HepG2 (cell line): Measurements from ENCODE around the gene SEC14L2. TPM values are rescaled to one million over a fixed set of nuclear protein-coding genes. Genes with fewer than 3 reads are reported as not detected.
"Not testable (repeated sequence)": the region's sequence is repeated elsewhere in the genome, so short reads cannot be mapped to it uniquely, and the experiment has no call there.

Source experiments
- ATAC-seq: fragments of 200-7000 bp; cut with Tn5 transposase; 3 replicates; pipeline ENCODE4 v1.9.1; 2020; ENCODE audit warnings: mild to moderate bottlenecking, moderate library complexity
- BruUV-seq: library from RNA; stranded (reverse); fragments of 400-500 nt; replicated peaks from 2 replicates; lab custom pipeline; 2021; lab: Mats Ljungman, UMichigan
- CTCF ChIA-PET: fragments of 300-600 bp; formaldehyde crosslinking; extraction: SDS; loops from one replicate; lab custom pipeline; 2021; ENCODE audit warnings: low total read pairs, inconsistent platforms, low intra/inter-chr PET ratio; lab: Yijun Ruan, JAX
- POLR2A ChIA-PET: fragments of 350-600 bp; sonication (Branson Sonifier 250); formaldehyde crosslinking; loops from one replicate; lab custom pipeline; 2020; ENCODE audit warnings: antibody characterized with exemption, inconsistent platforms; lab: Yijun Ruan, JAX
- DNase-seq: peaks from one replicate; pipeline ENCODE4 v3.0.0-alpha.2; 2015; ENCODE audit warnings: low spot score
- FAIRE-seq: peaks from 3 replicates; lab custom pipeline; 2011; peaks lifted over from hg19 to GRCh38; lab: Jason Lieb, UNC
- H2AFZ ChIP-seq: one replicate; pipeline ENCODE4 v1.6.1; 2011; ENCODE audit warnings: low read length, inconsistent platforms
- H3K27ac ChIP-seq: fragments of 300-600 bp; 3 replicates; pipeline ENCODE4 v1.8.0; 2011; ENCODE audit warnings: mixed run types, mild to moderate bottlenecking, mixed read lengths, low read length, inconsistent platforms; ENCODE audit not compliant: insufficient read depth; ENCODE audit errors: extremely low read length
- H3K27me3 ChIP-seq, 2 experiments: fragments of 200-600 bp in 1 of 2; 2 replicates in 1 of 2; 3 replicates in 1 of 2; pipeline versions ENCODE4 v1.6.0 to v1.8.0; 2011; ENCODE audit warnings: low read length in 2 of 2, mild to moderate bottlenecking in 2 of 2, moderate library complexity in 2 of 2, inconsistent platforms in 1 of 2; ENCODE audit not compliant: insufficient read depth in 2 of 2, control insufficient read depth in 1 of 2
- H3K36me3 ChIP-seq, 2 experiments: fragments of 200-600 bp in 1 of 2; replicated peaks in 1 of 2; 2 replicates in 1 of 2; 3 replicates in 1 of 2; pipeline versions ENCODE4 v1.5.1 to v1.8.0; 2011; ENCODE audit warnings: low read length in 2 of 2, inconsistent platforms in 1 of 2; ENCODE audit not compliant: insufficient read depth in 2 of 2, control insufficient read depth in 1 of 2
- H3K4me1 ChIP-seq: 2 replicates; pipeline ENCODE4 v1.5.1; 2012; ENCODE audit warnings: low read length, inconsistent platforms; ENCODE audit not compliant: insufficient read depth
- H3K4me2 ChIP-seq: 2 replicates; pipeline ENCODE4 v1.6.0; 2011; ENCODE audit warnings: low read depth, low read length, inconsistent platforms
- H3K4me3 ChIP-seq, 3 experiments: fragments of 200-600 bp in 1 of 3; sonication (generic), shearing (Covaris generic) in 1 of 3; replicated peaks in 1 of 3; 2 replicates each; pipeline ENCODE4 v1.5.1; 2011 to 2016; ENCODE audit warnings: low read length in 3 of 3, inconsistent platforms in 2 of 3, low read depth in 2 of 3, mild to moderate bottlenecking in 2 of 3, control low read depth in 1 of 3, mixed read lengths in 1 of 3; ENCODE audit not compliant: insufficient read depth in 1 of 3
- H3K79me2 ChIP-seq: one replicate; pipeline ENCODE4 v1.6.1; 2011; ENCODE audit warnings: low read length, inconsistent platforms; ENCODE audit not compliant: insufficient read depth
- H3K9ac ChIP-seq: 2 replicates; pipeline ENCODE4 v1.6.0; 2011; ENCODE audit warnings: mild to moderate bottlenecking, low read depth, low read length, inconsistent platforms; ENCODE audit not compliant: insufficient read depth
- H3K9me3 ChIP-seq: 2 replicates; pipeline ENCODE4 v1.5.1; 2012; ENCODE audit warnings: mild to moderate bottlenecking, low read length
- H4K20me1 ChIP-seq: 2 replicates; pipeline ENCODE4 v1.6.0; 2011; ENCODE audit warnings: inconsistent platforms, mild to moderate bottlenecking, low read length, moderate library complexity; ENCODE audit not compliant: insufficient read depth
- MNT ChIP-seq: fragments of 450-650 bp; IDR thresholded peaks from 2 replicates; pipeline ENCODE4 v1.6.1; 2016
- REST ChIP-seq, 2 experiments: IDR thresholded peaks; 2 replicates each; pipeline ENCODE4 v1.6.1; 2011 to 2012; ENCODE audit warnings: low read length in 2 of 2, borderline replicate concordance in 1 of 2, low read depth in 1 of 2, mild to moderate bottlenecking in 1 of 2, moderate library complexity in 1 of 2
- SALL1 ChIP-seq: sonication (generic); formaldehyde crosslinking; IDR thresholded peaks from 2 replicates; pipeline ENCODE4 v1.8.0; 2022; ENCODE audit warnings: mild to moderate bottlenecking, missing genetic modification reagents
- ZNF460 ChIP-seq: sonication (generic); formaldehyde crosslinking; IDR thresholded peaks from 2 replicates; pipeline ENCODE4 v1.5.1; 2020; ENCODE audit warnings: missing genetic modification reagents, mild to moderate bottlenecking, borderline replicate concordance
- ZNF552 ChIP-seq: sonication (generic); formaldehyde crosslinking; IDR thresholded peaks from 2 replicates; pipeline ENCODE4 v1.9.0; 2022; ENCODE audit warnings: missing genetic modification reagents, mild to moderate bottlenecking, borderline replicate concordance
- WGBS: methylation state at CpG from one replicate; pipeline ENCODE4 v1.1.6; 2017; ENCODE audit warnings: low lambda C conversion rate; 5-methylcytosine and 5-hydroxymethylcytosine counted together
- in situ Hi-C: cut with HindIII; loops from 2 replicates; pipeline ENCODE4 v1.10.0; 2017; ENCODE audit warnings: low pct_unique_long_range_greater_than_20kb; ENCODE audit not compliant: extremely low pct_ligation_motif_present
- intact Hi-C: fragments of 100-400 bp; cut with micrococcal nuclease; formaldehyde crosslinking; loops from one replicate; pipeline ENCODE4 v1.10.0; 2022; ENCODE audit not compliant: unreplicated experiment
- polyA plus RNA-seq, 8 experiments: library from polyadenylated mRNA; depleted of rRNA in 3 of 8; stranded (reverse) in 7 of 8; unstranded in 1 of 8; fragments of >200 nt; fragmentation: Illumina TruSeq in 4 of 8; extraction: Trizol in 4 of 8; gene quantifications; 2 replicates each; pipeline versions ENCODE4 v1.2.1 to v1.2.3, GENCODE V29; 2011 to 2016; ENCODE audit warnings: low read depth in 4 of 8, missing spikeins in 1 of 8, mixed read lengths in 1 of 8; ENCODE audit not compliant: insufficient read depth in 1 of 8
- total RNA-seq, 5 experiments: library from RNA; depleted of rRNA; stranded (reverse); fragments of >200 nt; fragmentation: Illumina TruSeq; extraction: Trizol; gene quantifications; 2 replicates each; pipeline ENCODE4 v1.2.3, GENCODE V29; 2016; ENCODE audit warnings: low read depth in 1 of 5

SEC14L2 gene
- total and polyA plus RNA-seq, 2 of the 13 experiments (the other 11 are each of a cell fraction or from before 2014, with no cell fraction given) = 4.1 to 5.1 TPM

- TF ChIP-seq REST (IDR thresholded peaks at IDR 0.05; ENCODE audit: borderline replicate concordance in 1 of 2, low read depth in 1 of 2, low read length in 2 of 2) (peak; percentile 70 to 95), SALL1 (CRISPR knock-in tag) (peak; percentile 25; the same call in 1 of the 2 replicates)
These were observed 62.6 kb downstream of the SEC14L2 start (continued) for GRCh38 chr22:30459181-30460052.

GRCh38 chr22:30460147-30460546 is 63.3 kb downstream of the SEC14L2 start:
- intact Hi-C loops = no loop called here
- Histone ChIP-seq H3K27ac (no peak overlapping the region), H3K4me1 (no peaks in the 10 kb centered on the region)
- no peak for ATAC-seq
- CTCF ChIA-PET = no interaction called here
- no TSS peak for BruUV-seq
- WGBS = 40% methylated on average over 4 of the region's 4 CpGs
- no peak for TF ChIP-seq ZNF552 (CRISPR knock-in tag)
- peak; percentile 89 for TF ChIP-seq MNT
- TF ChIP-seq ZNF460 = no peak
- TF ChIP-seq, all 625 proteins: peak for 1
- Histone ChIP-seq H3K27me3 (peaks cover 0 to 12% of the 10 kb centered on the region in 2 experiments; a peak in 2 of 5 replicates), H3K4me2 (no peak overlapping the region), H3K79me2 (no peaks in the 10 kb centered on the region), H3K4me3 (no peak overlapping the region), H2AFZ (no peak overlapping the region), H4K20me1 (no peaks in the 10 kb centered on the region), H3K9me3 (no peaks in the 10 kb centered on the region), H3K9ac (no peak overlapping the region), H3K36me3 (no peaks in the 10 kb centered on the region)
- in situ Hi-C loops = no loop called here
- POLR2A ChIA-PET = no interaction called here
- FAIRE-seq (no peak), DNase-seq (no peak)

GRCh38 chr22:30460555-30460954 is 63.7 kb downstream of the SEC14L2 start:
- H3K27me3 ChIP-seq = peaks cover 0 to 12% of the 10 kb centered on the region in 2 experiments; a peak in 2 of 5 replicates
- H3K27ac ChIP-seq, BruUV-seq, DNase-seq, H3K36me3 ChIP-seq, H3K79me2 ChIP-seq, H4K20me1 ChIP-seq, H3K9me3 ChIP-seq, in situ Hi-C loops, H2AFZ ChIP-seq, H3K4me3 ChIP-seq, H3K4me1 ChIP-seq, POLR2A ChIA-PET, intact Hi-C loops, CTCF ChIA-PET, ATAC-seq, FAIRE-seq, H3K4me2 ChIP-seq, H3K9ac ChIP-seq: not testable (repeated sequence)
- WGBS = 10% methylated on average over 5 of the region's 6 CpGs
